Measurements from ENCODE around the gene CIDEC. TPM values are rescaled to one million over a fixed set of nuclear protein-coding genes. Genes with fewer than 3 reads are reported as not detected.

The CIDEC gene, protein sequence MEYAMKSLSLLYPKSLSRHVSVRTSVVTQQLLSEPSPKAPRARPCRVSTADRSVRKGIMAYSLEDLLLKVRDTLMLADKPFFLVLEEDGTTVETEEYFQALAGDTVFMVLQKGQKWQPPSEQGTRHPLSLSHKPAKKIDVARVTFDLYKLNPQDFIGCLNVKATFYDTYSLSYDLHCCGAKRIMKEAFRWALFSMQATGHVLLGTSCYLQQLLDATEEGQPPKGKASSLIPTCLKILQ
- 1 to 10 TPM in 1 of 2 donors, not detected in 1; 3.5 TPM for total RNA-seq

DNA sequence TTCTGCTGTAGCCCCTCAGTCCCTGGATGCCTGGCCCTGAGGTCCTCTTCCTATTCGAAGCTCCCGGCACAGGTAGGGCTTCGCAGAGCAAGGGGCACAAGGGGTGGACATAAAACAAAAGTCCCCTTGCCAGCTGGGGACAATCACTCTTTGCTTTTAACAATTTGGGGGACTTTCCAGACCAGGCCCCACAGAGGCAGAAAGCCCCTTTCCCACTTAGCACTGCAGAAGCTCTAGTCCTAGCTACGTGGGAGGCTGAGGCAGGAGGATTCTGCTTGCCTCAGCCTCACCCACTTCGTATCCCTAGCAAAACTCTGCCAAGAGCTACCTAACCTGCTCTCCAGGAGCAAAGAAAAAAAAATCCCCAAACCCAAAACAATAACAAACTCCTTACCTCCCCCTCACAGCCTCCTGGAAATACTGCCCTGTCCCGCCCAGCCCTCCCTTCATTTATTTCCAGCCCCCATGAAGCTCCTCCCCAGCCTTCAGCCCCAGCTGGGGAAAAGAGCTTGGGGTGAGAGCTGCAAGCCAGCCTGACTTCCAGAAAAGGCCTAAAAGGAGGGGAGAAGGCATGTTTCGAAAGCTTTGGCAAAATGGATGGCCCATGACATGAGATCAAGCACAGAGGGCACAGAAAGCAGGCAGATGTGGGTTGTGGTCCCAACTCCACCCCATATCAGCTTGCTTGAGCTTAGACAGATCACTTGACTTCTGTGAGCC lies at the start of gene CIDEC:
Gene CIDEC (minus strand): TSS at position 424 of the 720 bp plus-strand sequence. CDS start 1,767 bp downstream, outside the sequence.
- H3K27ac ChIP-seq: no peak within 1 kb of the TSS
- TF ChIP-seq, protein P1, sequence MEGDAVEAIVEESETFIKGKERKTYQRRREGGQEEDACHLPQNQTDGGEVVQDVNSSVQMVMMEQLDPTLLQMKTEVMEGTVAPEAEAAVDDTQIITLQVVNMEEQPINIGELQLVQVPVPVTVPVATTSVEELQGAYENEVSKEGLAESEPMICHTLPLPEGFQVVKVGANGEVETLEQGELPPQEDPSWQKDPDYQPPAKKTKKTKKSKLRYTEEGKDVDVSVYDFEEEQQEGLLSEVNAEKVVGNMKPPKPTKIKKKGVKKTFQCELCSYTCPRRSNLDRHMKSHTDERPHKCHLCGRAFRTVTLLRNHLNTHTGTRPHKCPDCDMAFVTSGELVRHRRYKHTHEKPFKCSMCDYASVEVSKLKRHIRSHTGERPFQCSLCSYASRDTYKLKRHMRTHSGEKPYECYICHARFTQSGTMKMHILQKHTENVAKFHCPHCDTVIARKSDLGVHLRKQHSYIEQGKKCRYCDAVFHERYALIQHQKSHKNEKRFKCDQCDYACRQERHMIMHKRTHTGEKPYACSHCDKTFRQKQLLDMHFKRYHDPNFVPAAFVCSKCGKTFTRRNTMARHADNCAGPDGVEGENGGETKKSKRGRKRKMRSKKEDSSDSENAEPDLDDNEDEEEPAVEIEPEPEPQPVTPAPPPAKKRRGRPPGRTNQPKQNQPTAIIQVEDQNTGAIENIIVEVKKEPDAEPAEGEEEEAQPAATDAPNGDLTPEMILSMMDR (IDR thresholded peaks at IDR 0.05): no peak
- TF ChIP-seq POLR2AphosphoS5 (IDR thresholded peaks at IDR 0.05): no peak
- TF ChIP-seq POLR2A (IDR thresholded peaks at IDR 0.05): no peak
- 77% methylated on average over 7 of the region's 7 CpGs for WGBS

DNA sequence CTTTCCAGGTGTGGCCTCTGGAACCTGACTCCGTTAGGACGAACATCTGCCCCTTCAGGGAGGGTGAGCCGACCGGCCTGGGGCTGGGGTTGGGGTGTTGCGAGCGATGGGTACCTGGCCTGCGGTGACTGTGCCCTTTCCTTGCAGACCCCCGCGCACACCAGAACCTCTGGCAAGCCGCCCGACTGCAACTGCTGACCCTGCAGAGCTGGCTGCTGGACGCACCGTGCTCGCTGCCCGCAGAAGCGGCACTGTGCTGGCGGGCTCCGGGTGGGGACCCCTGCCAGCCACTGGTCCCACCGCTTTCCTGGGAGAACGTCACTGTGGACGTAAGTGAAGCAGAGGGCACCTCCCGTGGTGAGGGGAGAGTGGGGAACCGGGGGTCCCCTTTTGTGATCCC lies 48.1 kb upstream of the CIDEC start:
- Histone ChIP-seq H3K36me3 (peaks cover 0 to 4% of the 10 kb centered on the region in 2 donors), H3K27me3 (replicated peaks; ENCODE audit: insufficient read depth) (no peaks in the 10 kb centered on the region), H3K9me3 (no peaks in the 10 kb centered on the region), H3K4me1 (replicated peaks) (peaks cover 6% of the 10 kb centered on the region), H3K4me3 (no peak overlapping the region), H3K27ac (no peak overlapping the region)
- TF ChIP-seq, protein P1 (IDR thresholded peaks at IDR 0.05): no peak
- TF ChIP-seq POLR2AphosphoS5 (IDR thresholded peaks at IDR 0.05) (no peak), POLR2A (IDR thresholded peaks at IDR 0.05) (no peak)
- WGBS: 93% methylated on average over 21 of the region's 23 CpGs
- intact Hi-C loops (cut with DNase I): no loop called here
- DNase-seq (ENCODE audit: low spot score): no peak

More for the DNA sequence above, at the start of gene CIDEC:
- Histone ChIP-seq H3K4me1 (replicated peaks) (no peaks in the 10 kb centered on the region), H3K9me3 (no peaks in the 10 kb centered on the region), H3K4me3 (no peak within 1 kb of the TSS), H3K27me3 (replicated peaks; ENCODE audit: insufficient read depth) (no peaks in the 10 kb centered on the region), H3K36me3 (no peaks in the 10 kb centered on the region)
- intact Hi-C loops (cut with DNase I): no loop called here
- DNase-seq (ENCODE audit: low spot score): no peak

DNA sequence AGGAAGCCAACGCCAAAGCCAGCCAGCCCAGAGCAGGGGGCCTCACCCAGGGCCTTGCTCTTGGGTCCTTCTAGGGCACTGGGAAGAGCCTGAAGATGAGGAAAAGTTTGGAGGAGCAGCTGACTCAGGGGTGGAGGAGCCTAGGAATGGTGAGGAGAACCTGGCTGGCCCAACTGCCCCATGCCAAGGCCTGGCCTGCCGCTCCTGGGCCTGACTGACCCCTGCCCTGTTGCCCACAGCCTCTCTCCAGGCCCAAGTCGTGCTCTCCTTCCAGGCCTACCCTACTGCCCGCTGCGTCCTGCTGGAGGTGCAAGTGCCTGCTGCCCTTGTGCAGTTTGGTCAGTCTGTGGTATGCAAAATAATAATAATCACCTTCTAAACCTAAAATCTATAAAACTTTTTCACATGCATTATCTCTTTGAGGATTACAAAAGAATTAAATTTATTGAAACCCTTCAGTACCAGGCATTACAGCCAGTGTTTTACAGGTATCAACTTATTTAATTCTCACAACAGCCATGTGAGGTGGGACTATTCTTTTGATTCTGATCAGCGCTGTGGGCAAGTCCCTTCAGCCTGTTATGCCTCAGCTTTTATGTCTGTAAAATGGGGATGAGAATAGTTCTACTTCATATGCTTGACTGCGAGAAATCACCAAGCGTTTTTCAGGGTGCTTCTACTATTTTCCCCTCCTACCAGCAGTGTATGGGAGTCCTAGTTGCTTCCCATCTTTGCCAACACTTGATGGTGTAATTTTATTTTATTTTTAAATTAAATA lies 38.4 kb upstream of the CIDEC start:
- TF ChIP-seq POLR2A (IDR thresholded peaks at IDR 0.05) (no peak), POLR2AphosphoS5 (IDR thresholded peaks at IDR 0.05) (no peak)
- TF ChIP-seq, protein P1 (IDR thresholded peaks at IDR 0.05): no peak
- DNase-seq (ENCODE audit: low spot score): no peak
- peak overlapping the region; percentile 92 to 94 for H3K27ac ChIP-seq
- peaks cover 12% of the 10 kb centered on the region for H3K4me1 ChIP-seq (replicated peaks)
- H3K4me3 ChIP-seq: peak overlapping the region; percentile 46 to 51
- WGBS: 95% methylated on average over 8 of the region's 8 CpGs
- no peaks in the 10 kb centered on the region for H3K9me3 ChIP-seq
- intact Hi-C loops (cut with DNase I): loop anchor here (10.0 kb wide), 1 partner anchor 184 kb away; the partner anchor contains the start of gene BRPF1
- no peaks in the 10 kb centered on the region for H3K36me3 ChIP-seq
- H3K27me3 ChIP-seq (replicated peaks; ENCODE audit: insufficient read depth): no peaks in the 10 kb centered on the region

DNA sequence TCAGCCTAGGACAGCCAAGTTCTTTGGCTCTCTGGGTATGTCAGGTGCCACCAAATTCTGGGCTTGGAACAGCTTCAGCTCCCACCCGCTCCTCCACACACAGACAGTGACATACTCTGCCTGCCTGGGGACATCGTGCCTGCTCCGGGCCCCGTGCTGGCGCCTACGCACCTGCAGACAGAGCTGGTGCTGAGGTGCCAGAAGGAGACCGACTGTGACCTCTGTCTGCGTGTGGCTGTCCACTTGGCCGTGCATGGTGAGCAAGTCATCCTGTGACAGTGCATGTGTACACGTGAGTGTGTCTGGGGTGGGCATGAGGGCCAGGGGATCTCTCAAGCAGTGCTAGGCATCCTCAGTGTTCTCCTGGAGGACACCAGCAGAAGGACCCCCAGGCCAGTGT lies 37.8 kb upstream of the CIDEC start:
- H3K27ac ChIP-seq: peak overlapping the region; percentile 92 to 94
- no peaks in the 10 kb centered on the region for H3K9me3 ChIP-seq
- TF ChIP-seq, protein P1 (IDR thresholded peaks at IDR 0.05): no peak
- no peak for TF ChIP-seq POLR2A (IDR thresholded peaks at IDR 0.05)
- TF ChIP-seq POLR2AphosphoS5 (IDR thresholded peaks at IDR 0.05): no peak
- peaks cover 12% of the 10 kb centered on the region for H3K4me1 ChIP-seq (replicated peaks)
- H3K27me3 ChIP-seq (replicated peaks; ENCODE audit: insufficient read depth): no peaks in the 10 kb centered on the region
- H3K36me3 ChIP-seq: no peaks in the 10 kb centered on the region
- intact Hi-C loops (cut with DNase I): loop anchor here (1.0 to 10.0 kb wide), 3 partner anchors 28 to 183 kb away; partner anchors contain the start of gene BRPF1
- peak overlapping the region; percentile 46 to 51 for H3K4me3 ChIP-seq
- no peak for DNase-seq (ENCODE audit: low spot score)
- WGBS: 61% methylated on average over 10 of the region's 10 CpGs
